GM12878 (cell line): Measurements from ENCODE around the gene PTPRD. TPM values are rescaled to one million over a fixed set of nuclear protein-coding genes. Genes with fewer than 3 reads are reported as not detected.

ENCODE experiments used
- ATAC-seq: fragments of 200-7000 bp; cut with Tn5 transposase; 3 replicates; pipeline ENCODE4 v1.9.1; 2020; ENCODE audit warnings: mild to moderate bottlenecking, moderate library complexity
- BruUV-seq: library from RNA; stranded (reverse); fragments of 400-500 nt; replicated peaks from 2 replicates; lab custom pipeline; 2021; lab: Mats Ljungman, UMichigan
- CTCF ChIA-PET: fragments of 300-600 bp; sonication (Branson Sonifier 250); formaldehyde crosslinking; extraction: SDS; loops from one replicate; lab custom pipeline; 2021; ENCODE audit warnings: inconsistent platforms; lab: Yijun Ruan, JAX
- POLR2A ChIA-PET: fragments of 350-600 bp; formaldehyde crosslinking; extraction: SDS; loops from one replicate; lab custom pipeline; 2021; ENCODE audit warnings: inconsistent platforms; lab: Charles Lee
- RAD21 ChIA-PET: fragments of 300-600 bp; sonication (Branson Sonifier 250); formaldehyde crosslinking; loops from one replicate; lab custom pipeline; 2023; ENCODE audit warnings: antibody characterized with exemption; ENCODE audit not compliant: unreplicated experiment; lab: Charles Lee
- SMC1A ChIA-PET: fragments of 300-600 bp; sonication (Branson Sonifier 250); formaldehyde crosslinking; loops from one replicate; lab custom pipeline; 2023; ENCODE audit not compliant: unreplicated experiment, uncharacterized antibody; lab: Charles Lee
- DNase-seq: peaks from one replicate; pipeline ENCODE4 v3.0.0-alpha.2; 2011; ENCODE audit warnings: low read depth, low spot score
- FAIRE-seq: peaks from 3 replicates; lab custom pipeline; 2011; peaks lifted over from hg19 to GRCh38; lab: Jason Lieb, UNC
- H2AFZ ChIP-seq: 2 replicates; pipeline ENCODE4 v1.6.0; 2011; ENCODE audit warnings: low read depth, low read length, control low read depth; ENCODE audit not compliant: control insufficient read depth
- H3K27ac ChIP-seq: 2 replicates; pipeline ENCODE4 v1.5.1; 2011; ENCODE audit warnings: control low read depth; ENCODE audit not compliant: control insufficient read depth, insufficient read depth
- H3K27me3 ChIP-seq, 2 experiments: replicated peaks in 1 of 2; 2 replicates each; pipeline versions ENCODE4 v1.6.0 to v1.6.1; 2011; ENCODE audit warnings: low read length in 1 of 2; ENCODE audit not compliant: control insufficient read depth in 2 of 2, insufficient read depth in 2 of 2
- H3K36me3 ChIP-seq, 2 experiments: 2 replicates each; pipeline ENCODE4 v1.5.1; 2011; ENCODE audit warnings: low read length in 1 of 2; ENCODE audit not compliant: control insufficient read depth in 2 of 2, insufficient read depth in 2 of 2
- H3K4me1 ChIP-seq: 2 replicates; pipeline ENCODE4 v1.6.1; 2011; ENCODE audit warnings: mild to moderate bottlenecking, low read length, moderate library complexity, mixed read lengths; ENCODE audit not compliant: control insufficient read depth, insufficient read depth
- H3K4me2 ChIP-seq: 2 replicates; pipeline ENCODE4 v1.6.0; 2011; ENCODE audit warnings: control low read depth; ENCODE audit not compliant: control insufficient read depth, insufficient read depth
- H3K4me3 ChIP-seq: fragments of 200-600 bp; sonication (generic); 2 replicates; pipeline ENCODE4 v1.5.1; 2016
- H3K79me2 ChIP-seq: 2 replicates; pipeline ENCODE4 v1.6.0; 2011; ENCODE audit warnings: low read length; ENCODE audit not compliant: control insufficient read depth, insufficient read depth
- H3K9ac ChIP-seq: 2 replicates; pipeline ENCODE4 v1.8.0; 2011; ENCODE audit warnings: low read length, control low read depth, mixed read lengths; ENCODE audit not compliant: control insufficient read depth, insufficient read depth
- H3K9me3 ChIP-seq: replicated peaks from 3 replicates; pipeline ENCODE4 v1.5.1; 2011; ENCODE audit warnings: mild to moderate bottlenecking, low read length; ENCODE audit not compliant: control insufficient read depth, insufficient read depth
- H4K20me1 ChIP-seq: 2 replicates; pipeline ENCODE4 v1.6.0; 2011; ENCODE audit not compliant: control insufficient read depth, insufficient read depth
- EGR1 ChIP-seq, 2 experiments: IDR thresholded peaks; 1 replicate in 1 of 2; 2 replicates in 1 of 2; pipeline ENCODE4 v1.6.1; 2011 to 2012; ENCODE audit warnings: low read depth in 2 of 2, low read length in 2 of 2, borderline replicate concordance in 1 of 2, mild to moderate bottlenecking in 1 of 2, moderate library complexity in 1 of 2
- LARP7 ChIP-seq: fragments of 450-650 bp; IDR thresholded peaks from 2 replicates; pipeline ENCODE4 v1.6.1; 2017; ENCODE audit warnings: mild to moderate bottlenecking
- MEF2A ChIP-seq: IDR thresholded peaks from 2 replicates; pipeline ENCODE4 v1.6.1; 2011; ENCODE audit warnings: low read depth, mild to moderate bottlenecking, low read length, moderate library complexity; ENCODE audit not compliant: insufficient read depth
- NFYA ChIP-seq: IDR thresholded peaks from 2 replicates; pipeline ENCODE4 v1.6.1; 2011; ENCODE audit warnings: low read depth, mild to moderate bottlenecking, low read length, improper control_type of control experiment, borderline replicate concordance
- RCOR1 ChIP-seq: conservative IDR thresholded peaks from 2 replicates; pipeline ENCODE4 v1.6.1; 2012; ENCODE audit warnings: low read depth, low read length, improper control_type of control experiment
- SMAD1 ChIP-seq: fragments of 450-650 bp; IDR thresholded peaks from 2 replicates; pipeline ENCODE4 v1.6.1; 2018; ENCODE audit warnings: mild to moderate bottlenecking, low read depth; ENCODE audit not compliant: partially characterized antibody
- SRF ChIP-seq, 2 experiments: IDR thresholded peaks; 2 replicates each; pipeline ENCODE4 v1.6.1; 2011; ENCODE audit warnings: low read depth in 2 of 2, low read length in 2 of 2, mild to moderate bottlenecking in 1 of 2, moderate library complexity in 1 of 2
- ZBTB11 ChIP-seq: fragments of 450-650 bp; formaldehyde crosslinking; IDR thresholded peaks from 2 replicates; pipeline ENCODE4 v1.5.0; 2022; ENCODE audit warnings: mild to moderate bottlenecking, missing genetic modification characterization
- ZNF687 ChIP-seq: fragments of 450-650 bp; IDR thresholded peaks from 2 replicates; pipeline ENCODE4 v1.6.1; 2017; ENCODE audit warnings: mild to moderate bottlenecking, moderate library complexity
- WGBS: methylation state at CpG from one replicate; pipeline ENCODE4 v1.1.6; 2016; ENCODE audit warnings: low lambda C conversion rate; ENCODE audit not compliant: insufficient replicate concordance, insufficient coverage; ENCODE audit errors: missing lambda C conversion rate; 5-methylcytosine and 5-hydroxymethylcytosine counted together
- in situ Hi-C: fragments of 300-500 bp; cut with MboI; formaldehyde crosslinking; loops from 9 replicates; pipeline ENCODE4 v1.14.3; 2018; ENCODE audit warnings: mixed read lengths
- intact Hi-C: fragments of 100-400 bp; cut with micrococcal nuclease; formaldehyde crosslinking; loops from one replicate; pipeline ENCODE4 v1.14.2; 2022; ENCODE audit not compliant: unreplicated experiment
- polyA plus RNA-seq, 11 experiments: library from polyadenylated mRNA; depleted of rRNA in 4 of 11; unstranded in 6 of 11; stranded (reverse) in 5 of 11; fragments of >200 nt; fragmentation: Nextera tagmentation in 4 of 11; fragmentation: Illumina TruSeq in 1 of 11; extraction: Ambion mirVana in 4 of 11; extraction: Trizol in 1 of 11; gene quantifications; 1 replicate in 1 of 11; 2 replicates in 10 of 11; pipeline versions ENCODE4 v1.2.1 to v1.2.3, GENCODE V29; 2011 to 2016; ENCODE audit warnings: inconsistent platforms in 2 of 11, missing spikeins in 2 of 11, low read depth in 1 of 11
- total RNA-seq, 4 experiments: library from RNA; depleted of rRNA in 3 of 4; stranded (reverse); fragments of >200 nt in 3 of 4; fragmentation: Illumina TruSeq in 1 of 4; extraction: Trizol in 1 of 4; gene quantifications; 2 replicates each; pipeline versions ENCODE4 v1.2.1 to v1.2.3, GENCODE V29; 2013 to 2021

PTPRD gene
- total and polyA plus RNA-seq, 10 of the 15 experiments (the other 5 are each of a cell fraction or from before 2014, with no cell fraction given), result under 0.01 to 0.05 (median 0.01) TPM; not detected in 7

DNA sequence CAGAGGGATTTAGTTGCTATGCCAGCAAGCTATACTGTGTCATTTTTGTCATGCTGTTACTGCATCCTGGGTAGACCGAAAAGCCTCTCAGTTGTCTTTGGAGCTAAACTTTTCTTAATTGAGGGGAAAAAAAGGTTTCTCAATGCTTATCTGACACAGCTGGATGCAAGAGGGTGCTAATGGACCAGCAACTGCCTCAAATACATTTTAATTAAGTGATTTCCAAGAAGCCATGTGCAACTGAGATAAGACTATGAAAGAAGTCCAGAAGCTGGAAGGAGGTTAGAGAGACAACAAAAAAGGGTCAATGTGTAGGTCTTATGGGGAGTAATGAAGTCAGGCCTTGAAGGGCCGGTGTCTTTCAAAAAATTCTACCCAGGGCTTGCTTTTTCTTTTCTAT is 2347.5 kb downstream of the PTPRD start:
- H3K4me2 ChIP-seq, result no peak overlapping the region
- no peaks in the 10 kb centered on the region for H3K9me3 ChIP-seq
- no TSS peak for BruUV-seq
- ChIA-PET SMC1A (no interaction called here), CTCF (interaction anchor here (0.5 kb wide), 1 partner anchor 900 kb away, joined by 4 read pairs; no protein-coding TSS in a partner anchor), POLR2A (no interaction called here), RAD21 (no interaction called here)
- DNase-seq (no peak), FAIRE-seq (no peak), ATAC-seq (no peak)
- no peaks in the 10 kb centered on the region for H4K20me1 ChIP-seq
- no peak for TF ChIP-seq MEF2A
- no peak for TF ChIP-seq EGR1 (IDR thresholded peaks at IDR 0.05; ENCODE audit: borderline replicate concordance in 1 of 2, low read depth in 2 of 2, low read length in 2 of 2)
- TF ChIP-seq LARP7, result no peak
- no peak for TF ChIP-seq ZNF687
- TF ChIP-seq RCOR1, result no peak
- no peak for TF ChIP-seq ZBTB11 (CRISPR knock-in tag)
- TF ChIP-seq SRF (IDR thresholded peaks at IDR 0.05; ENCODE audit: low read depth in 2 of 2, low read length in 2 of 2), result no peak
- no peak for TF ChIP-seq NFYA
- TF ChIP-seq SMAD1, result no peak
- H3K27ac ChIP-seq, result no peak overlapping the region
- no peak overlapping the region for H3K9ac ChIP-seq
- H3K4me1 ChIP-seq, result no peaks in the 10 kb centered on the region
- no peaks in the 10 kb centered on the region for H3K79me2 ChIP-seq
- 0% methylated on average over 2 of the region's 2 CpGs for WGBS
- intact Hi-C loops (no loop called here), in situ Hi-C loops (no loop called here)
- H2AFZ ChIP-seq, result no peak overlapping the region
- H3K36me3 ChIP-seq, result no peaks in the 10 kb centered on the region
- H3K4me3 ChIP-seq, result no peak overlapping the region
- H3K27me3 ChIP-seq, result no peaks in the 10 kb centered on the region
